ENCODE data around the gene TOE1.

DNA sequence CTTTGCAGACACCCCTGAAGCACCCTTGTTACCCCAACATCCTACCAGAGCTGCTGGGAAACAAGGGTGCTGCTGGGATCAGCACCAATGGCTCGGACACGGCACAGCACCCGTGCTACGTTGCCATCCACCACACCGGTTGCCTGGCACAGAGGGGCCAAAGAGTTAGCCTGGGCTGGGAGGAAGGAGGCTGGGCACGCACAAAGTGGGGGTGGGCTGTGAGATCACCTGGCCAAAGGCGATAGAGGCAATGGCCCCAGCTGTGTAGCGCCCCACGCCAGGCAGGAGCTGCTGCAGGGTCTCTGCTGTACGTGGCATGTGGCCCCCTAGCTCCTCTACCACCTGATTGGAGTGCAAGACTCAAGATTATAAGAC lies 7.6 kb upstream of the TOE1 start:
- TF ChIP-seq, protein P1, sequence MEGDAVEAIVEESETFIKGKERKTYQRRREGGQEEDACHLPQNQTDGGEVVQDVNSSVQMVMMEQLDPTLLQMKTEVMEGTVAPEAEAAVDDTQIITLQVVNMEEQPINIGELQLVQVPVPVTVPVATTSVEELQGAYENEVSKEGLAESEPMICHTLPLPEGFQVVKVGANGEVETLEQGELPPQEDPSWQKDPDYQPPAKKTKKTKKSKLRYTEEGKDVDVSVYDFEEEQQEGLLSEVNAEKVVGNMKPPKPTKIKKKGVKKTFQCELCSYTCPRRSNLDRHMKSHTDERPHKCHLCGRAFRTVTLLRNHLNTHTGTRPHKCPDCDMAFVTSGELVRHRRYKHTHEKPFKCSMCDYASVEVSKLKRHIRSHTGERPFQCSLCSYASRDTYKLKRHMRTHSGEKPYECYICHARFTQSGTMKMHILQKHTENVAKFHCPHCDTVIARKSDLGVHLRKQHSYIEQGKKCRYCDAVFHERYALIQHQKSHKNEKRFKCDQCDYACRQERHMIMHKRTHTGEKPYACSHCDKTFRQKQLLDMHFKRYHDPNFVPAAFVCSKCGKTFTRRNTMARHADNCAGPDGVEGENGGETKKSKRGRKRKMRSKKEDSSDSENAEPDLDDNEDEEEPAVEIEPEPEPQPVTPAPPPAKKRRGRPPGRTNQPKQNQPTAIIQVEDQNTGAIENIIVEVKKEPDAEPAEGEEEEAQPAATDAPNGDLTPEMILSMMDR (IDR thresholded peaks at IDR 0.05) = no peak
- no peak for TF ChIP-seq POLR2A (IDR thresholded peaks at IDR 0.05)
